GM18873 (cell line): Measurements from ENCODE around the gene CHIT1.

ENCODE experiments used
- ATAC-seq: cut with Tn5 transposase; IDR thresholded peaks from one replicate; pipeline ENCODE4 v1.9.1; 2021; ENCODE audit warnings: mild to moderate bottlenecking, moderate library complexity, moderate number of reproducible peaks; ENCODE audit not compliant: unreplicated experiment, low FRiP score

CHIT1 gene

DNA sequence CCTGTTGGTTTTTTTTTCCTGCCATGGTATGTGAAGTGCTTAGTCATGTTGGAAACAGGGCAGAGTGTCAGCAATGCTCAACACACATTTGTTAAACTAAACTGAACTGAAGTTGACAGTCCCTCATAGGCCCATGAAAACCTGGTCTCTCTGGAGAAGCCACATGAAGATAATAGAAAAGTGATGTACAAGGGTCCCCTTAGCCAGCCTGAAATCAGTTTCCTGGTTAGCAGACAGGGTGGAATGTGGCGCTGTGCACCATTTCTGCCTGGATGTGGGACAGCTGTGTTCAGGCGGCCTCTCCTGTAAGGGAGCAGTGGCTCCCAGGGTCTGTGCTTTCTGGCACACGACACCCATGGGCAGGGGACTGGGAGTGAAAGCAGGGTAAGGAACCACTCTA is 33.1 kb downstream of the CHIT1 start:
- ATAC-seq: no peak

DNA sequence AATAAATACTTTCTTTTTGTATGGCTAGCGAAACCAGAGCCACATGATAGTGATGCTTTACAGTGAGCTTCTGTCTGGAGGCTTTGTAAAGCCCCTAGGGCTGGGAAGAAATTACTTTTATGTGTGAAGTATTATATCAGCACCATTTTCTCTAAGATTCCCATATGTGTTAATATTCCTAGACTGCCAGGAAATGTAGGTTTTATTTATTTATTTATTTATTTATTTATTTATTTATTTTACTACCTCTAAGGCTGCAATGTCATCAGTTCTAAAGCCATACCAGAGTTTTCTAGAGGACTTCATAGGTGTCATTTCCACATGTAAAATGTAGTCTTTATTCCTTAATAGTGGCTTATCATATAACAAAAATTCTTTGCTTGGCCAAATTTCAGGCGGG is 38.5 kb downstream of the CHIT1 start:
- ATAC-seq: no peak

DNA sequence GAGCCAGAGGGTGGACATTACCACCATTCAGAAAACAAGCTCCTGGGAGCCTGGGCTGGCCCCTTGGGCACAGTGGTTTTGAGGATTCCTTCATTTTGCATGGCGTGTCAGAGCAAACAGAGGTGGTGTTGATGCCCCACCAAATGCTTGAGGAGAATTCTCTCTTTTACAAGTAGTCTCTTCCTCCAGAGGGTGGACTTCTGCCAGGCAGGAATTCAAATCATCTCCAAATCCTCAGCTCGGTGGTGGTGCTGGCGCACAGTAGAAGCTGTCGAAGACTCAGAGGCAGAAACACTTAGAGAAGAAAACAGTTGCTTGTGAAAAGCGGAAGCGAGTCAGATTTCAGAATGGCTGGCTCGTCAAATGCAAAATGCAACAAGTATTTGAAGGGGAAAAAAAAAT is 39.5 kb downstream of the CHIT1 start:
- no peak for ATAC-seq

DNA sequence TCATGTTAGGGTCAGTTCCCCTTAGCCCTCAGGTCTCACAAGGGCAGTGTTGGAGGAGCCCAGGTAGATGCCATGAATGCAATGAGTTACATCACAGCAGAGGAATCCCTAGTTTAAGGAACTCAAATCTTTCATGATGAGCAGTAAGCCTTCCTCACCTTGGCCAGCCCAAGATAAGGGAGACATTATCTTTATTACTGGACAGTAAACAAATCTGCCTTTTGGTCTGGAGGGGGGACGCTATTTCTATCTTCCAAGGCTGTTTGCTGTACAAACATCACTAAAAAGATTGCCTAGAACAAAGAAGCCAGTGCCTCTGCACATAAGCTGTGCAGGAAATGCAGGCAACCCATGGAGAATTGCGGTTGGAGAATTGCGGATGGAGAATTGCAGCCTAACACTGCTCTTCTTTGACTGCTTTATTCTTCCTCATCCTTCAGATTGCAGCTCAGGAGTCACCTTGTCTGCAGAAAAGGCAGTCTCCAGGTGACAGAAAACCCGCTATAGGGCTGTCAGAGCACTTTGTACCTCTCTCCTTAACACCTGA is 40.7 kb downstream of the CHIT1 start:
- ATAC-seq: no peak

DNA sequence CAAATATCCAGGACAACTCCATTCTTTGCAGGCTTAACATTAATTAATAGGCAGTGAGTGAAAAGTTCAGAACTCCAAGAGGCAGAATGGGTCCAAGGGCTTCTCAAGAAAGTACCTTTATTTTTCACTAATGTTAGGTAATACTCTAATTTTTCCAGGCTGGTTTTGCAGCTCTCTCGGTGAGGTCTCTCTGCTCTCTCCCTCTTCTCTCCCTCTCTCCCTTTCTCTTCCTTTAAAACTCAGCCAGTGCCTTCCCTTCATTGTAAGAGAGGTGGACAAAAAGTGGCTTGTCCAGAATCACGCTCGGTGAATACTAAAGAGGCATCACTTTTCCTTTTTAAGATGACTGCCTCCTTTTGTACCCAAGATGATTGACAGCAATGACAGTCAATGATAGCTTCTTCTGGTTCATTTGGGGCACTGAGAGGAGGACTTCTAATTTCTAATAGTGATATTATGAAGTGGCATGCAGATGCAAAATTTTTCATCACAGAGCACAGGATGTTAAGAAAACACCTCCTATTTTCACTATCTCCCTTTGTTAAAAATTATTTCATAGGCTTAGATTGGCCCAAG is 41.7 kb downstream of the CHIT1 start:
- ATAC-seq: no peak

DNA sequence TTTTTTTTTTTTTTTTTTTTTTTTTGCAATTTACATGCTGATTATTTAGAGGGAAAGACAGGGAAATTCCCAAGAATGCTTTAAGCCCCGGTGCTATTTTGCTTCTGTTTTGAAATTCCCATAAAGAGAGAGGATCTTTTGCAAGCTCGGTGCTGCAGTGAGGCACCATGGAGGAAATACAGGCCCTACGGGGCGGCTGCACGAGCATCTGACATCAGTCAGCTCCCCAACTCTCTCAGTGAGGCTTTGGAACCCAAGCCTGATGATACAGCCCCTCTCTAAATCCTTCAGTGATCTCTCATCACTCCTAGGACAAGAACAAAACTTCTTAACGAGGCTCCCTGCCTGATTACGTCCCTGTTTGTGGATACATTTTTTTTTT is 42.2 kb downstream of the CHIT1 start:
- ATAC-seq: no peak

DNA sequence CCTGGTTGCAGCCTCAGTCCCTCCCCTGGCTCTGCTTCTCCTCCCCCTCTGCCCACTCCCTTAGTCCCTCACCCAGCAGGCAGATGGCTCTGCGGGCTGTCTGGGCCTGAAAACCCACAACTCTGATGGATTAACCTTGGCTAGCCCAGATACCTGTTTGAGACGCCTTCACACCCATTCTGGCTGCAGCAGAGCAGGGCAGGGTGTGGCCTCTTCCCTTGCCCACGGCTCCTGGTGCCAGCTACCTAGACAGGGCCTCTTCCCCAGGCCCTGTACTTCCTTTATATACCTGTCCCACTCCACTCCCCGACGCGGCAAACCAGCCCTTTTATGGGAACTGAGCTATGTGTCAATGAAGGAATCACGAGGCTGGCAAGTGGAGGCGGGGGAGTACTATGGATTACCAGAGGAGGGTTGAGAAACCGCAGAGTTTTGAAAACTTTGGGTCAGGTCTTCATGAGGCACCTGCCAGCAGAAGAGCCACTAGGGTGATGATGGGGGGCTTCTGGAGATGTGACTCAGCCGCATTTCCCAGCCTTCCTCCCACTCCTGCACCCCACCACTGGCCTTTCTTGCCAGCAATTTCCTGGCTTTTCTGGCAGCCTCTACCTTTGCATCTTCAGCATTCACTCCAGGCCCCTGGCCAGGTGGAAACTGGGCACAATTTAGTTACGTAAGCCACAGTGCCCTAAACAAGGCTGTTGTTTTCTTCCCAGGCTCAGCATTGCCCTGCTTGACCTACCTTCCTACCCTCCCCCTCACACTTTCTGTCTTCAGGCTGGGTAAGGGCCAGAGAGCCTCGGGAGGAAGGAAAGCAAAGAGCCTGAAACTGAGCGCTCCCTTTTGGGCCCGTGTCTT is 42.8 kb downstream of the CHIT1 start, which contains the start of gene CHI3L1:
TSS of gene CHI3L1 (minus strand) at position 259 of the 858 bp plus-strand sequence. CDS start at position 178, 81 bp downstream.
- no peak for ATAC-seq

DNA sequence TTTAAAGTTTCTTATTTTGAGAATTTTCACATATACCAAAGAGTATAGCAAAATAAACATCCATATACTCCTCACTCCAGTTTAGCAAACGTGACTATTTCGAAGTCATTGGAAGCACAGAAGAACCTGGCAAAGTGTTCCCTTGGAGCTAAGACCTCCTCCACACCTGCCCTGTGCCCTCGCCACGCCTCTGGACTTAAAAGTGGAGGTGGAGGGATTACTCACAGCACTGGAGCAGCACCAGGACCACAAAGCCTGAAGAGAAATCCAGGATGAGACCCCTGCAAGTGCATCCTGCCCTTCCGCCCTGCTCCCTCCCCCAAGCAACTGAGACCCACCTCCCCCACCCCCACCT is 43.4 kb downstream of the CHIT1 start:
- ATAC-seq: no peak

DNA sequence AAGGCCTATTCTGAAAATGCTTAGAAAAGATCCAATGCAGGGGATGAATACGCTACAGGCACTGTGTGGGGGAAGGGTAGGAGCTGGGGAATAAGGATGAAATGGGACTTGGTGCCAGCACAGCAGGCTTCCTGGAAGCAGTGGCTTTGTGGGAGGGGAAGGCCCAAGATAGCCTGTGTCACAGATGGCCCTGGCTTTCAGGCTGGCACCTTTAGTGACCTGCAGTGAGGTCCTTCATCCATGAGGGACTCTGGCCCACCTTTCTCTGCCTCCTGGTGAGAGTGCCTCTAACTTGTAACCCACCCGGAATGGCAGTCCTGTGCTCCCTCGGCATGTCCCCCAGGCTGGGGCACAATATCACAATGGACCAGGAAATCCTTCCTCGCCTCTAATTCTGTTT is 43.9 kb downstream of the CHIT1 start:
- no peak for ATAC-seq

DNA sequence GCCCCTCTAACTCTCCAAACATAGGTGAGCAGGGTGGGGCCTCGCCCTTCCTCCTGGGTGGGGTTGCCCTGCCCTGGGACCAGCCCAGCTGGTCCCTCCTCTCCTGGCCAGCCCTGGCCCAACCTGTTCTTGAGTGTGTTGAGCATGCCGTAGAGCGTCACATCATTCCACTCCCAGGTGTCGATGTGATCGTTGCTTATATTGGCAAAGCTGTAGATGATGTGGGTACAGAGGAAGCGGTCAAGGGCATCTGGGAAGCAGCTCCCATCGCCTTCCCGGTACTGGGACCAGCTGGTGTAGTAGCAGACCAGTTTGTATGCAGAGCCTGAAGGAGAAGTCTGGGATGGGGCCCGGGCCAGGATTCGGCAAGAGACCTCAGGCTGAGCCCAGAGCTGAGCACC is 44.4 kb downstream of the CHIT1 start:
- ATAC-seq: no peak

DNA sequence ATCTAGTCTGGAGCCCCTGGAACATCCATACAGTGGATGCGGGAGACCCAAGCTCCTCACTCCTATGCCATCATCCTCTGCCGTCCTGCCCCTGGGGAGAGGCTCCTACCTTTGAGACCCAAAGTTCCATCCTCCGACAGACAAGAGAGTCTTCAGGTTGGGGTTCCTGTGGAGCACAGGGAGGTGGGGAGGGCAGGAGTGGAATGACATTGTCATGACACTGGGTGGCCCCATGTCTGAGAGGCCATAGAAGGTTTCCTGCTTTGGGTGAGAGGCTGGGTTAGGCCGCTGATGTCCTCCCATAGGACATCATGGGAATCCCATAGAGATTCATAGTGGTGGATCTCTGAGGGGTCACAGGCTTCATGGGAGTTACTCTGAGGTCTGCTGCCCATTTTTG is 45.0 kb downstream of the CHIT1 start:
- no peak for ATAC-seq

DNA sequence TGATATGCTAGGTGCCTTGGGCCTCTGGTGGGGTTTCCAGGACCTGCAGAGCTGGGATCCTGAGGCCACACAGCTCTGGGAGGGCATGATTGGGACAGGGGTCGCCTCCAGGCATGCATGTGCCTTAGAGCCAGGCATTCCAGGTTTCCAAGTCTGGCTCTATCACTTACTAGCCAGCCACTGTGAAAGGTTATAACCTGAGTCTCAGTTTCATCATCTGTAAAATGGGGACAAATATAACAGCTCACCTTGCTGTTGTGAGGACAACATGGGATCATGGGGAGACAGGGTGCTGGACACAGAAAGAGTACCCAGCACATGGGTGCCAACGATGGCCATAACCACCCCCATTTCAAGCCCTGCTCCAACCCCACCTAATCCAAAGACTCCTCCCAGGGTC is 45.6 kb downstream of the CHIT1 start:
- no peak for ATAC-seq

DNA sequence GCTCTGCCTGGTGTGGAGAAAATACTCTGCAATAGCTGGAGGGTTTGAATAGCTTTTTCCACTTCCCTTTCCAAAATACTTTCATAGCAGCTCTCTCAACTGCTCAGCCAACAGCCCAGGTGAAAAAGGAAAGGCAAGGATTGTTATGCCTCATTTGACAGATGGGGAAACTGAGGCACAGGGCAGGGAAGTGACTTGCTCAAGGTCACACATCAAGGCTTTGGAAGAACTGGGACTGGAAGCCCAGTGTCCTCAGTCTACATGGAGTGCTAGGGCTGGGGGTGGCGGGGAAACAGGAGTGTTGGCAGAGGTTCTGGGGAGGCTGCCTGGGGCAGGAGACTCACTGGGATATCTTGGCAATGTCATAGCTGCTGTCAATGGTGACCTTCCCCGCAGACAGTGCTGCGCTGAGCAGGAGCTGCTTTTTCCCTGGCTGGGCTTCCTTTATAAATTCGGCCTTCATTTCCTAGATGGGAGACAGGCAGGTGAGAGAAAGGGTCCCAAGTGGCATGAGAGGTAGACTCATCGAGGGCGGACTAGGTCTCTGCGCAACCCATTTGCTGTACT is 47.0 kb downstream of the CHIT1 start:
- ATAC-seq: no peak

DNA sequence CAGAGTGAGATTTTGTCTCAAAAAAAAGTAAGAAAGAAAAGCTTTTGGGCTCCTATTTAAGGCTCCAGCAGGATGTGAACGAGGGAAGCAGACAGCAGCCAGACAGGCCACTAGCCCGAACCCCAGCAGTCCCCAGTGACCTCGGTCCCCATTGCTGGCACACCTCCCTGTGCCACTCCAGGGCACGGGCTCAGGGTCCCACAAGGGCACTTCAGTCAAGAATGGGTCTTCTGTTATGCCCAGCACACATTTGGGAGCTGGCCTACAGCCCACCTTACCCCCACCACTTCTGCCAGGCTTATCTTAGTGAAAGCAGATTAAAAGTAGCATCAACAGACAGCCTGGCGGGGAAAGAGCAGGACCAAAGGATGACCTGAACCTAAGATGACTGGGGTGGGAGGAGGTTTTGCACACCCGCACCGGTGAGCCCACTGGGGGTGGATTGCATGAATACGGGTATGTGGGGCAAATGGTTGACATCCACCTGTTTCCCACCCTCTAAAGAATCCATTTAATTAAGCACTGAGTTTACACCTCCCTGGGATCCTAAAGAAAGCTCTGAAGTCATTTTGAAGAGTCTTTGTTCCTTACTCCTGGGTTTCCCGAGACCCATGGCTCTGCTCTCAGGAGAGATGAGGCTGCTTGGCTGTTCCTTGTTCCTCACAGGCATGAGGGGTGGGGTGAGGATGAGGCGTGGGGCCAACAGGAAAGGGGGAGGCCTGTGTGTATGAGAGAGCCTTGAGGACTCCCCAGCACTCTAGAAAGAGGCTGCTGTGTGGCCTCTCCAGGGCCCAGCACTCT is 47.7 kb downstream of the CHIT1 start:
- no peak for ATAC-seq

DNA sequence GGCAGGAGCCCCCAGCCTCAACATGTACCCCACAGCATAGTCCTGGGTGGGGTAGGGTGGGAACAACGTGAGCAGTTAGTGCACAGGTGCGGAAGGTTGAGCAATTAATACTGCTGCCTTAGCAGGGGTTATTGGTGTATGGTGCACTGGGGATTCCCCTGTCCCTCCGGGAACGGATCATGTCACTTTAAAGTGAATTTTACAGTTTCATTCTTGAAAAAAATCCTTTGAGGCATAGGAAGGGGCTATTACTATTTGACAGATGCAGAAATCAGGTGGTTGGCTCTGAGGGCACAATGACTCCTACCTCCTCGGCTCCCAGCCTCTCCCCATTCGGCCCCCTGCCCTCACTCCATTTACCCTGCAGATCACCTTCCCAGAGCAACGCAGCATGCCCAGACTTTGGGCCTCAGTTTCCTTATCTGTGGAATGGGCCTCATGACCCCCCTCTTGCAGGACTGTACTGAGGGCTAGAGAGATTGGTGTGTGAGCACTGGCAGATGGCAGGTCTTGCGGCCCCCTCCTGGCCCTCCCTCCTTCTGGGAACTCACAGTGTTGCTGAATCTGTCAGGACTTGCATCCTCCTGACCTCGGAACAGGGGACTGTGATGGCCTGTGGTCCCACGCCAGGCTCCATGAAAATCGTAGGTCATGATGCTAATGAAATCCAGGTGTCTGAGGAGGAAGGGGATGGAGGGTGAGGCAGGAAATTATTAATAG is 48.7 kb downstream of the CHIT1 start:
- no peak for ATAC-seq

DNA sequence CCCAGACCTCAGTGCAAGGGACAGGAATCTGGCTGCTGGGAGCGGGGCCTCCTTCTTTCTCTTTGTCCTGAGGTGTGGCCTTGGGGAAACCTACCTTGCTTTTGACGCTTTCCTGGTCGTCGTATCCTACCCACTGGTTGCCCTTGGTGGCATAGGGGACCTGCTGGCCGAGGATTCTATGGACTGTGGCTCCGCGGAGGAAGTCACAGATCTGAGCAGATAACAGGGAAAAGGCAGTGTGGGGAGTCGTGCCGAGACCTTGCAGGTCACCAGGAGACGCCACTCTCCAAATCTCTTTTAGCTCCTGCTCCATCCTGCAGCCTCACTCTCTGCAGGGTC is 49.8 kb downstream of the CHIT1 start:
- no peak for ATAC-seq

DNA sequence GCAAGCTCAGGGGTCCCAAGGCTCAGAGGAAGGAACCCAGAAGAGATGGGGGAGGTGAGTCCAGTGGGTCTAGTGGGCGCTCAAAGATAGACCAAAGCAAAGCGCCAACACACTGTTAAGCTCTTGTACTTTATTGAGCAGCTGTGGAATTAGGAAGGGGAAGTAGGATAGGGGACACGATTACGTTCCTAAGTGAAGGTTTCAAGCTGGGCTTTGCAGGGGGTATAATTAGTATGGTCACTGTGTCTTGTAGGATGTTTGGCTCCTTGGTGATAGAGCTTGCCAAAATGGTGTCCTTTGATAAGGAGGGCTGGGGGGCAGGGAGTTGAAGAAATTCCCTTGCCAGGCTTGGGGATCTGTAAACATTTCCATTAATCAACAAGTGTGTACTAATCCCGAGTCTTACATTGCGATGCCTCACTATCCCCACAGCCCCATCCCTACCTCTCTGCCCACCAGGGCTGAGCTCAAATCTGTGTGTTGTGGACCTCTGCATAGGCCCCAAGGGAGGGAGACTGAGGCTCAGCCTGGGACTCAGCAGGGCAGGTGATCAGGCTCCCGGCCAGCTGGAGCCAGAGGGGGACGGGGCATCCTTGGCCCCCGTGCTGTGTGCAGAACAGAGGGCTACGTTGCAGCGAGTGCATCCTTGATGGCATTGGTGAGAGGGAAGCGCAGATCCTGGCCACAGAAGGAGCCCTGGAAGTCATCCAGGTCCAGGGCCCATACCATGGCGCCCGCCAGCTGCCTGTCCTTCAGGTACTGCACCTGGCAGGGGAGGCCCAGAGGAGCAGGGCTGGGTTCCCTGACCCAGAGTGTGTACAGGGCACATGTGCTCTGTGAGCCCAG is 50.4 kb downstream of the CHIT1 start:
- ATAC-seq: no peak

DNA sequence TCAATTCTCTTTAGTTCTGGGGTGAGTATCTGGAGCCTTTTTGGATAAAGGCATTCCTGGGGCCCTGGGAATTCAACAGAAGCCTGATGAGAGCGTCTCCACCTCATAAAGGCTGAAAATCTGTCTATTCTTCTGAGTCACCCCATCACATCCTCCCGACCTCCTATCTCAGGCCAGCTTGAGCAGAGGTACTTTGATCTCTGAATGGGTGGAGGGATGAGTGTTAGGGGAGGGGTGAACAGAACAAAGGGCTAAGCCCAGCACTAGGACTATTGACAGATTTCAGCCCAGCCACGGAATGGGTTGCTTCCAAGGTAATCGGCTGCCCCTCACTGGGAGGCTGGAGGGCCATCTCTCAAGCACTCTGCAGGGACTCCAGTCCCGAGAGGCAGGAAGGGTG is 51.4 kb downstream of the CHIT1 start:
- ATAC-seq: no peak

DNA sequence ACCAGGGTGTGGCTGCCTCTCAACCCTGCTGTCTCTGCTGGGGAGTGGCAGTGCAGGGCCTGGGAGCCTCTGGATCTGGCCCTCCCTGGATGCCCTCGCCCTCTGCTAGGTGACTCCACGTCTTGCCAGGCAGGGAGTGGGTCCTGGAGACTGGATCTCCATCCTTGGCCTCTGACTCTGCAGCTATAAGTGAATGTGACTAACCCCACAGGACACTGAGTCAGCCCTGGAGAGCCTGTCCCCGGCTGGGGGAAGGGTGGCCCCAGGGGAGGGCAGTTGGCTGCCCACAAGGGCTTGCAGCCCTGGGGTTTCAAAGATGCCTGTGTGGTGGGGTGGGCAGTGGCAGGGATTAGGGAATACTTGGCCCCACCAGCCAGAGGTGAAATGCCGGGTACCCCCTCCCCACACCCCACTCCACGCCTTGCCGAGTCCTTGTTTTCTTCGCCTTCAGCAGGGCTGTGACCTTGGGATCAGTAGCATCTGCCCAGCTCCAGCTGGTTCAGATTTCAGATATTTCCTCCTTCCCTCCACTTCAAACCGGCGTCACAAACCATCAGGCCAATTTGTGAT is 51.9 kb downstream of the CHIT1 start:
- no peak for ATAC-seq
